Adrenal gland (tissue), 12 donors: ENCODE data around the gene CFAP73. TPM values are rescaled to one million over a fixed set of nuclear protein-coding genes. Genes with fewer than 3 reads are reported as not detected.

Source experiments
- DNase-seq, 7 donors: peaks; one replicate each; pipeline ENCODE4 v3.0.0-alpha.2; 2019 to 2020
- H3K27ac ChIP-seq, 5 donors: fragments of 200-600 bp; sonication (generic) in 4 of 5; 1 replicate in 3 of 5; 2 replicates in 2 of 5; pipeline versions ENCODE4 v1.5.1 to v1.8.0; 2016 to 2020; ENCODE audit warnings: mild to moderate bottlenecking in 1 of 5
- H3K27me3 ChIP-seq: fragments of 200-600 bp; 2 replicates; pipeline ENCODE4 v1.8.0; 2021
- H3K36me3 ChIP-seq, 2 donors: fragments of 200-600 bp; replicated peaks in 1 of 2; 1 replicate in 1 of 2; 2 replicates in 1 of 2; pipeline versions ENCODE4 v1.5.1 to v1.8.0; 2018 to 2022
- H3K4me1 ChIP-seq, 2 donors: fragments of 200-600 bp; replicated peaks in 1 of 2; 1 replicate in 1 of 2; 2 replicates in 1 of 2; pipeline versions ENCODE4 v1.5.1 to v1.8.0; 2018 to 2021
- H3K4me3 ChIP-seq, 4 donors: fragments of 200-600 bp; sonication (generic) in 3 of 4; one replicate each; pipeline ENCODE4 v1.5.1; 2016 to 2018
- H3K9me3 ChIP-seq, 3 donors: fragments of 200-600 bp; sonication (generic) in 1 of 3; replicated peaks in 1 of 3; 1 replicate in 2 of 3; 2 replicates in 1 of 3; pipeline versions ENCODE4 v1.5.1 to v1.8.0; 2016 to 2021
- CTCF ChIP-seq, 6 experiments: fragments of 450-650 bp in 4 of 6; fragments of 200-600 bp in 2 of 6; sonication (generic) in 1 of 6; IDR thresholded peaks; 1 replicate in 5 of 6; 2 replicates in 1 of 6; pipeline versions ENCODE4 v1.5.1 to v1.8.0; 2016 to 2021; ENCODE audit warnings: antibody characterized with exemption in 6 of 6, mild to moderate bottlenecking in 2 of 6, moderate library complexity in 1 of 6
- POLR2A ChIP-seq, 2 donors: fragments of 450-650 bp; IDR thresholded peaks; one replicate each; pipeline ENCODE4 v1.6.1; 2017; ENCODE audit warnings: antibody characterized with exemption in 2 of 2, mild to moderate bottlenecking in 2 of 2, moderate library complexity in 1 of 2
- WGBS, 4 donors: extraction: QIAGEN DNeasy Blood & Tissue Kit in 2 of 4; methylation state at CpG; one replicate each; pipeline versions ENCODE4 v1.1.5 to v1.1.7; 2013 to 2017; 5-methylcytosine and 5-hydroxymethylcytosine counted together
- intact Hi-C, 2 donors: fragments of 100-400 bp; cut with DNase I; formaldehyde crosslinking; loops; one replicate each; pipeline versions ENCODE4 v1.14.1 to v1.15.0; 2022 to 2023
- polyA plus RNA-seq, 3 donors: library from polyadenylated mRNA; stranded (reverse); fragments of 200-250 nt in 2 of 3; fragments of 350-450 nt in 1 of 3; fragmentation: Illumina TruSeq in 1 of 3; extraction: RNeasy Lipid Tissue Mini Kit (QIAGEN cat#74804) in 1 of 3; gene quantifications; one replicate each; pipeline ENCODE4 v1.2.3, GENCODE V29; 2013 to 2014
- total RNA-seq, 9 donors: library from RNA; depleted of rRNA in 4 of 9; stranded (reverse); fragments of >200 nt in 4 of 9; fragments of 120-200 nt in 1 of 9; fragmentation: NEBNext Ultra II Directional in 1 of 9; extraction: Animal tissue kit (Norgen Biotek cat#: 25700) in 1 of 9; gene quantifications; one replicate each; pipeline versions ENCODE4 v1.1.0 to v1.2.4, GENCODE V29; 2013 to 2023
- donor health status: healthy with polysubstance abuse.
- donor health status: Bipolar disorder and iron deficiency.
- donor health status: DM: yes; HTN: yes; CAD: no.
- donor health status: DM: no; HTN: no; CAD: no.
- donor health status: DM: no; HTN: no; CAD: no.
- donor health status: DM: yes; HTN: yes; CAD: no.

Gene CFAP73
- total and polyA plus RNA-seq, 12 donors, result 0.14 to 0.57 (median 0.24) TPM; not detected in 7

DNA sequence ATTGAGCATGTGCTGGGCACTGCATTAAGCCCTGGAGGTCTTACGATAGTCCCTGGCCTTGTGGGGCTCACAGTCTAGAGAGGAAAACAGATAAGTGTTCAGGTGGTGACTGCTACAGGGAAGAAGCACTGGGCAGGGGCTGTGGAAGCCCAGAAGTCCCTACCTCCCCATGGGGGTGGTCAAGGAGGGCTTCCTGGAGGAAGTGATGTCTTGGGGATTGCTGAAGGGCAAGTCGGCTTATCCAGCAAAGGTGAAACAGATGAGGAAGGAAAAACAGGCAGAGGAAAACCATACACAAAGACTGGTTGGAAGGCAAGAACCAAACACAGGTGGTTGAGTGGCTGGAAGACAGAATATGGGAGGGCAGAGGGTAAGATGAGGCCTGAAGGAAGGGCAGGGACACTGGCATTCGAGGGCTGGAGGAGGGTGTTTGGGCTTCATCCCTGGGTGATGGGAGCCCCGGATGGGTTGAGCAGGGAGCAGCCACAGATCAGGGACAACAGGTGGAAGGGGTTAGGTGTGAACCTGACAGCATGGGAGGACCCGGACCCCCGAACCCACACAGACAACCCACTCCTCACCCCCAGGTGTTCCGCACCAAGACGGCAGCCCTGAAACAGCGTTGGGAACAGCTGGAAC is 2.8 kb downstream of the CFAP73 start:
- no peak overlapping the region for H3K27ac ChIP-seq

DNA sequence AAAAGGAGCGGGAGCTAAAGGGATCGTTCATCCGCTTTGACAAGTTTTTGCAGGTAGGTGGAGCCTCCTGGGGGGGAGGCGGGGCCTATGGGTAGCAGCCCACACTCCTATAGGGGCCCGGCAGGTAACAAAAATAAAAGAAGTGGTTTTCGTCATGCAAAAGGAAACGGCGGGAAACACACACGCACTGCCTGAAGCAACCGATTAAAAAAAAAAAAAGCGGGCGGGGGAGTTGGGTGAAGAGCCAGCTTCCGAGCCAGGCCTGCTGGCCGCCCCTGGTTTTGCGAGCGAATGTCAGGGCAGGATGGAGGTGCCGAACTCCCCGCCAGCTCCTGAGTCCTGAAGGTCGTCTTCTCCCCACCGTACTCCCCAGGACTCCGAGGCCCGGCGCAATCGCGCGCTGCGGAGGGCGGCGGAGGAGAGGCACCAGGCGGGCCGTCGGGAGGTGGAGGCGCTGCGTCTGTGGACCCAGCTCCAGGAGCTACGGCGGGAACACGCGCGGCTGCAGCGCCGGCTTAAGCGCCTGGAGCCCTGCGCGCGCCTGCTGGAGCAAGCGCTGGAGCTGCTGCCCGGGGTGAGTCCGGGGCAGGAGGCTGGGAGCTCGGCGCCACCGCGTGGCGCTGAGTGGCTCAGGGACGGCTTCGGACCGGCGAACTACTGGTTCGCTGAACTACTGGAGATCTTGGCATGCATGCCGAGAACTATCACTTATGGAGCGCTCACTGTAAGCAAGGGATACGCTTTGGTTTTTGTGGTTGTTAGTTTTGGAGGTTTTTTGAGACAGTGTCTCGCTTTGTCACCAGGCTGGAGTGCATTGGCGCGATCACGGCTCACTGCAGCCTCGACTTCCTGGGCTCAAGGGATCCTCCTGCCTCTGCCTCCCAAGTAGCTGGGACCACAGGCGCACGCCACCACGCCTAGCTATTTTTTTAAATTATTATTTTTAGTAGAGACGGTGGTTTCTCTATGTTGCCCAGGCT is 3.6 kb downstream of the CFAP73 start:
- TF ChIP-seq POLR2A (IDR thresholded peaks at IDR 0.05), result no peak
- TF ChIP-seq CTCF (IDR thresholded peaks at IDR 0.05), result peak; percentile 29 to 58 (median 48)
- 8 to 20% (median 13%) methylated on average over 28 to 70 of the region's 70 CpGs for WGBS, 4 donors
- Histone ChIP-seq H3K27ac (no peak overlapping the region), H3K27me3 (no peaks in the 10 kb centered on the region), H3K36me3 (peaks cover 0 to 7% of the 10 kb centered on the region in 2 donors), H3K4me1 (peaks cover 6 to 13% of the 10 kb centered on the region in 2 donors), H3K4me3 (peak overlapping the region in 2 of 4 donors; percentile 34 to 54), H3K9me3 (no peaks in the 10 kb centered on the region)
- DNase-seq, result peak; percentile 72 to 83 (median 79)
- intact Hi-C loops, result loop anchor here in 1 of 2 donors (5.0 kb wide), 1 partner anchor 101 kb away; no protein-coding TSS in a partner anchor

More for the DNA sequence above, 2.8 kb downstream of the CFAP73 start:
- 32 to 44% (median 37%) methylated on average over 5 to 9 of the region's 9 CpGs for WGBS, 4 donors
- Histone ChIP-seq H3K36me3 (no peaks in the 10 kb centered on the region), H3K27me3 (no peaks in the 10 kb centered on the region), H3K4me1 (peaks cover 6 to 13% of the 10 kb centered on the region in 2 donors), H3K4me3 (peak overlapping the region in 1 of 4 donors; percentile 54), H3K9me3 (no peaks in the 10 kb centered on the region)
- DNase-seq, result no peak
- TF ChIP-seq POLR2A (IDR thresholded peaks at IDR 0.05) (no peak), CTCF (IDR thresholded peaks at IDR 0.05) (no peak)
- intact Hi-C loops, result loop anchor here in 1 of 2 donors (5.0 kb wide), 1 partner anchor 100 kb away; no protein-coding TSS in a partner anchor

DNA sequence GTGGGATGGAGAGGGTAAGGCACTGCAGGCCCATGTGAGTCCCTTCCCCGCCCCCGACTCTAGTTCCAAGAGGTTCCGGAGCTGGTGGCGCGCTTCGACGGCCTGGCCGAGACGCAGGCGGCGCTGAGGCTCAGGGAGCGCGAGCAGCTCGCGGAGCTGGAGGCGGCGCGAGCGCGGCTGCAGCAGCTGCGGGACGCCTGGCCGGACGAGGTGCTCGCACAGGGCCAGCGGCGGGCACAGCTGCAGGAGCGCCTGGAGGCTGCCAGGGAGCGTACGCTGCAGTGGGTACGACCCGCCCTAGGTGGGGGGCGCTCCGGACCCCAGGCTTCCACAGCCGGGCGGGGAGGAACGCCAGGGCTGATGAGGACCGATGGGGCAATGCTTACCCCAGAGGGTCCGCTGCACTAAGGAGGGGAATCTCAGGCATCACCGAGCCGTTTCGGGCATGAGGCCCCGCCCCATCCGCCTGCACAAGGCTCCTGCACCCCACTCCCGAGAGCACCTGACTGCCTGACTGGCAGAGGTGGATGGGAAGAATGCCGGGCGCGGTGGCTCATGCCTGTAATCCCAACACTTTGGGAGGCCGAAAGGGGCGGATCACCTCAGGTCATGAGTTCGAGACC is 4.9 kb downstream of the CFAP73 start:
- Histone ChIP-seq H3K4me3 (peak overlapping the region in 1 of 4 donors; percentile 4), H3K4me1 (peaks cover 6 to 13% of the 10 kb centered on the region in 2 donors), H3K9me3 (no peaks in the 10 kb centered on the region), H3K27ac (no peak overlapping the region), H3K27me3 (no peaks in the 10 kb centered on the region), H3K36me3 (peaks cover 0 to 20% of the 10 kb centered on the region in 2 donors)
- intact Hi-C loops, result loop anchor here in 1 of 2 donors (5.0 kb wide), 1 partner anchor 102 kb away; no protein-coding TSS in a partner anchor
- 7 to 16% (median 10%) methylated on average over 30 to 51 of the region's 51 CpGs for WGBS, 4 donors
- TF ChIP-seq POLR2A (IDR thresholded peaks at IDR 0.05) (no peak), CTCF (IDR thresholded peaks at IDR 0.05) (no peak)
- peak in 1 of 7 donors; percentile 23 for DNase-seq
